GM12878 (cell line): ENCODE results near the gene ENO2. TPM values are rescaled to one million over a fixed set of nuclear protein-coding genes. Genes with fewer than 3 reads are reported as not detected.
A peak's percentile ranks its signal among the peaks of the same experiment; 100 is the strongest.

ENCODE experiments used
- BHLHE40 ChIP-seq, 2 experiments: fragments of 450-650 bp in 1 of 2; IDR thresholded peaks; 2 replicates each; pipeline ENCODE4 v1.6.1; 2011 to 2017; ENCODE audit warnings: low read depth in 2 of 2, borderline replicate concordance in 1 of 2, improper control_type of control experiment in 1 of 2, low read length in 1 of 2, mild to moderate bottlenecking in 1 of 2
- BMI1 ChIP-seq: fragments of 450-650 bp; IDR thresholded peaks from 2 replicates; pipeline ENCODE4 v1.6.1; 2016; ENCODE audit warnings: mild to moderate bottlenecking, moderate library complexity, borderline replicate concordance
- CBX5 ChIP-seq: sonication (generic); IDR thresholded peaks from 2 replicates; pipeline ENCODE4 v1.6.1; 2016; ENCODE audit warnings: low read depth, moderate library complexity, mild to moderate bottlenecking, inconsistent platforms
- HSF1 ChIP-seq: fragments of 150-350 bp; IDR thresholded peaks from 2 replicates; pipeline ENCODE4 v1.6.1; 2014; ENCODE audit warnings: mild to moderate bottlenecking, low read depth, low read length
- KLF5 ChIP-seq: fragments of 450-650 bp; IDR thresholded peaks from 2 replicates; pipeline ENCODE4 v1.6.1; 2014; ENCODE audit warnings: mild to moderate bottlenecking; ENCODE audit not compliant: partially characterized antibody
- NFIC ChIP-seq: IDR thresholded peaks from 2 replicates; pipeline ENCODE4 v1.6.1; 2012; ENCODE audit warnings: low read depth, mild to moderate bottlenecking, inconsistent platforms, low read length, moderate library complexity
- RAD21 ChIP-seq: IDR thresholded peaks from 2 replicates; pipeline ENCODE4 v1.6.1; 2011; ENCODE audit warnings: mild to moderate bottlenecking, low read depth, low read length, moderate library complexity; ENCODE audit not compliant: insufficient read depth
- RELA ChIP-seq: fragments of 450-650 bp; IDR thresholded peaks from 2 replicates; pipeline ENCODE4 v1.8.0; 2014; ENCODE audit warnings: borderline replicate concordance; ENCODE audit not compliant: partially characterized antibody
- RELB ChIP-seq: fragments of 450-650 bp; IDR thresholded peaks from 2 replicates; pipeline ENCODE4 v1.6.1; 2017; ENCODE audit warnings: low read depth, mild to moderate bottlenecking, moderate library complexity
- REST ChIP-seq: IDR thresholded peaks from 2 replicates; pipeline ENCODE4 v1.6.1; 2012; ENCODE audit warnings: mild to moderate bottlenecking, low read depth, low read length
- RUNX3 ChIP-seq: IDR thresholded peaks from 2 replicates; pipeline ENCODE4 v1.6.1; 2012; ENCODE audit warnings: low read length, inconsistent platforms
- SMAD5 ChIP-seq: IDR thresholded peaks from 2 replicates; pipeline ENCODE4 v1.6.1; 2016; ENCODE audit warnings: antibody characterized with exemption, low read depth
- SMARCA5 ChIP-seq: fragments of 450-650 bp; IDR thresholded peaks from 2 replicates; pipeline ENCODE4 v1.6.1; 2017; ENCODE audit warnings: mild to moderate bottlenecking
- SREBF1 ChIP-seq: IDR thresholded peaks from 2 replicates; pipeline ENCODE4 v1.6.1; 2012; ENCODE audit warnings: mild to moderate bottlenecking, low read length
- YY1 ChIP-seq: IDR thresholded peaks from 2 replicates; pipeline ENCODE4 v1.6.1; 2011; ENCODE audit warnings: low read depth, mild to moderate bottlenecking, low read length
- ZNF687 ChIP-seq: fragments of 450-650 bp; IDR thresholded peaks from 2 replicates; pipeline ENCODE4 v1.6.1; 2017; ENCODE audit warnings: mild to moderate bottlenecking, moderate library complexity
- polyA plus RNA-seq, 11 experiments: library from polyadenylated mRNA; depleted of rRNA in 4 of 11; unstranded in 6 of 11; stranded (reverse) in 5 of 11; fragments of >200 nt; fragmentation: Nextera tagmentation in 4 of 11; fragmentation: Illumina TruSeq in 1 of 11; extraction: Ambion mirVana in 4 of 11; extraction: Trizol in 1 of 11; gene quantifications; 1 replicate in 1 of 11; 2 replicates in 10 of 11; pipeline versions ENCODE4 v1.2.1 to v1.2.3, GENCODE V29; 2011 to 2016; ENCODE audit warnings: inconsistent platforms in 2 of 11, missing spikeins in 2 of 11, low read depth in 1 of 11
- total RNA-seq, 4 experiments: library from RNA; depleted of rRNA in 3 of 4; stranded (reverse); fragments of >200 nt in 3 of 4; fragmentation: Illumina TruSeq in 1 of 4; extraction: Trizol in 1 of 4; gene quantifications; 2 replicates each; pipeline versions ENCODE4 v1.2.1 to v1.2.3, GENCODE V29; 2013 to 2021

ENO2 gene
- total and polyA plus RNA-seq, 10 of the 15 experiments (the other 5 are each of a cell fraction or from before 2014, with no cell fraction given) = 24.8 to 196 (median 43.1) TPM

GRCh38 chr12:6890789-6891645 lies 23.4 kb upstream of the ENO2 start (continued):
- TF ChIP-seq RELA (peak; percentile 94), RELB (peak; percentile 32; the same call in 1 of the 2 replicates), SMAD5 (peak; percentile 54; the same call in 1 of the 2 replicates), KLF5 (peak; percentile 45), RAD21 (0 out of 2 replicates have a peak, but pooled peaks have one; percentile 26), ZNF687 (peak; percentile 91), RUNX3 (peak; percentile 5), SREBF1 (no peak), BHLHE40 (IDR thresholded peaks at IDR 0.05; ENCODE audit: borderline replicate concordance in 1 of 2, low read depth in 2 of 2, low read length in 1 of 2) (peak; percentile 99 to 100), YY1 (peak; percentile 82), SMARCA5 (peak; percentile 92), NFIC (no peak; the same call in 1 of the 2 replicates), BMI1 (no peak), REST (no peak), CBX5 (no peak; the same call in 1 of the 2 replicates), HSF1 (peak; percentile 25; the same call in 1 of the 2 replicates)
